Measurements from ENCODE around the gene SH3PXD2B. TPM values are rescaled to one million over a fixed set of nuclear protein-coding genes. Genes with fewer than 3 reads are reported as not detected.

SH3PXD2B gene
- total and polyA plus RNA-seq, 2 of the 13 experiments (the other 11 are each of a cell fraction or from before 2014, with no cell fraction given) = 3.4 to 4.6 TPM

DNA sequence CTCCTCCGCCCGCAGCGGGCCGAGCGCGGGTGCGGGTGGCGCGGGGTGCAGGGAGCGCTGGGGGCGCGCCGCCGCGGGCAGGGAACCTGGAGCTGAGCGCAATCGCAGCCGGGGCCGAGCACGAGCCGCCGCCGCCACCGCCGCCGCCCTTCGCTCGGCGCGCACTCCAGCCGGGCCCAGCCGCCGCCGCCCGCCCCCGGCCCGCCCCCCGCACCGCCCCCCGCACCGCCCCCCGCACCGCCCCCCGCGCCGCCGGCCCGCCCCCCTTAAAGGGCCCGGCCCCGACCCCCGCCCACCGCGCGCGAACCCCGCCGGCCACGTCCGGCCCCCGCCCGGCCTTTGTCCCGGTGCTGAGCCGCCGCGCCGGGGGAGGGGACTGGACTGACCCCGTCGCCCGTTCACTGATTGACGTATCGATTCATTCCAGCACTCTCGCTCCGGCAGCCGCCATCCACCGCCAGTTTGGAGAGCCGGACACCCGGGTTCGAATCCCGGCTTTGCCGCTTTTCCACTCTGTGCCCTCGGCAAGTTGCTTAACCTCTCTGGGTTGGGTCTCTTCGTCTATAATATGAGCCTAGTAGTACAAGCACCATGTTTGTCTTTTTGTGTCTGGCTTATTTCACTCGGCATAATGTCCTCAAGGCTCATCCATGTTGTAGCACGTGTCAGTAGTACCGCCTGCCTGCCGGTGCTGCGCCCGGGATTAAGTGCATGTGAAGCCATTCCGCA is at the start of gene SH3PXD2B (continued):
- TF ChIP-seq, protein P1, sequence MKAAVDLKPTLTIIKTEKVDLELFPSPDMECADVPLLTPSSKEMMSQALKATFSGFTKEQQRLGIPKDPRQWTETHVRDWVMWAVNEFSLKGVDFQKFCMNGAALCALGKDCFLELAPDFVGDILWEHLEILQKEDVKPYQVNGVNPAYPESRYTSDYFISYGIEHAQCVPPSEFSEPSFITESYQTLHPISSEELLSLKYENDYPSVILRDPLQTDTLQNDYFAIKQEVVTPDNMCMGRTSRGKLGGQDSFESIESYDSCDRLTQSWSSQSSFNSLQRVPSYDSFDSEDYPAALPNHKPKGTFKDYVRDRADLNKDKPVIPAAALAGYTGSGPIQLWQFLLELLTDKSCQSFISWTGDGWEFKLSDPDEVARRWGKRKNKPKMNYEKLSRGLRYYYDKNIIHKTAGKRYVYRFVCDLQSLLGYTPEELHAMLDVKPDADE (CRISPR knock-in tag; IDR thresholded peaks at IDR 0.05) = no peak
- TF ChIP-seq ZBTB4 (CRISPR knock-in tag; IDR thresholded peaks at IDR 0.05; ENCODE audit: borderline replicate concordance) (peak; percentile 41; the same call in 1 of the 2 replicates), ZNF879 (CRISPR knock-in tag; IDR thresholded peaks at IDR 0.05) (no peak), SP1 (IDR thresholded peaks at IDR 0.05) (no peak), SP1 (CRISPR knock-in tag; IDR thresholded peaks at IDR 0.05) (no peak), DMTF1 (CRISPR knock-in tag; IDR thresholded peaks at IDR 0.05) (no peak), ZNF343 (CRISPR knock-in tag; IDR thresholded peaks at IDR 0.05) (no peak), TRIM24 (CRISPR knock-in tag; IDR thresholded peaks at IDR 0.05) (no peak), GTF3A (CRISPR knock-in tag; conservative IDR thresholded peaks at IDR 0.05) (no peak), HIVEP1 (CRISPR knock-in tag; IDR thresholded peaks at IDR 0.05) (peak; percentile 39; the same call in 1 of the 2 replicates), ZFX (CRISPR knock-in tag; IDR thresholded peaks at IDR 0.05; ENCODE audit: low read depth) (peak; percentile 18; the same call in 1 of the 2 replicates), FUBP1 (CRISPR knock-in tag; IDR thresholded peaks at IDR 0.05; ENCODE audit: borderline replicate concordance) (no peak), TMF1 (CRISPR knock-in tag; IDR thresholded peaks at IDR 0.05; ENCODE audit: low read depth) (no peak), ZNF766 (CRISPR knock-in tag; IDR thresholded peaks at IDR 0.05; ENCODE audit: borderline replicate concordance) (no peak)
- TF ChIP-seq, protein P2, sequence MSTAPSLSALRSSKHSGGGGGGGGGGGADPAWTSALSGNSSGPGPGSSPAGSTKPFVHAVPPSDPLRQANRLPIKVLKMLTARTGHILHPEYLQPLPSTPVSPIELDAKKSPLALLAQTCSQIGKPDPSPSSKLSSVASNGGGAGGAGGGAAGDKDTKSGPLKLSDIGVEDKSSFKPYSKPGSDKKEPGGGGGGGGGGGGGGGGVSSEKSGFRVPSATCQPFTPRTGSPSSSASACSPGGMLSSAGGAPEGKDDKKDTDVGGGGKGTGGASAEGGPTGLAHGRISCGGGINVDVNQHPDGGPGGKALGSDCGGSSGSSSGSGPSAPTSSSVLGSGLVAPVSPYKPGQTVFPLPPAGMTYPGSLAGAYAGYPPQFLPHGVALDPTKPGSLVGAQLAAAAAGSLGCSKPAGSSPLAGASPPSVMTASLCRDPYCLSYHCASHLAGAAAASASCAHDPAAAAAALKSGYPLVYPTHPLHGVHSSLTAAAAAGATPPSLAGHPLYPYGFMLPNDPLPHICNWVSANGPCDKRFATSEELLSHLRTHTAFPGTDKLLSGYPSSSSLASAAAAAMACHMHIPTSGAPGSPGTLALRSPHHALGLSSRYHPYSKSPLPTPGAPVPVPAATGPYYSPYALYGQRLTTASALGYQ (CRISPR knock-in tag; IDR thresholded peaks at IDR 0.05) = no peak
- TF ChIP-seq, protein P3, sequence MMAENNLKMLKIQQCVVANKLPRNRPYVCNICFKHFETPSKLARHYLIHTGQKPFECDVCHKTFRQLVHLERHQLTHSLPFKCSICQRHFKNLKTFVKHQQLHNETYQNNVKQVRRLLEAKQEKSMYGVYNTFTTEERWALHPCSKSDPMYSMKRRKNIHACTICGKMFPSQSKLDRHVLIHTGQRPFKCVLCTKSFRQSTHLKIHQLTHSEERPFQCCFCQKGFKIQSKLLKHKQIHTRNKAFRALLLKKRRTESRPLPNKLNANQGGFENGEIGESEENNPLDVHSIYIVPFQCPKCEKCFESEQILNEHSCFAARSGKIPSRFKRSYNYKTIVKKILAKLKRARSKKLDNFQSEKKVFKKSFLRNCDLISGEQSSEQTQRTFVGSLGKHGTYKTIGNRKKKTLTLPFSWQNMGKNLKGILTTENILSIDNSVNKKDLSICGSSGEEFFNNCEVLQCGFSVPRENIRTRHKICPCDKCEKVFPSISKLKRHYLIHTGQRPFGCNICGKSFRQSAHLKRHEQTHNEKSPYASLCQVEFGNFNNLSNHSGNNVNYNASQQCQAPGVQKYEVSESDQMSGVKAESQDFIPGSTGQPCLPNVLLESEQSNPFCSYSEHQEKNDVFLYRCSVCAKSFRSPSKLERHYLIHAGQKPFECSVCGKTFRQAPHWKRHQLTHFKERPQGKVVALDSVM (CRISPR knock-in tag; IDR thresholded peaks at IDR 0.05) = 0 out of 2 replicates have a peak, but pooled peaks have one; percentile 11
